ENCODE data around the gene ZIM2. TPM values are rescaled to one million over a fixed set of nuclear protein-coding genes. Genes with fewer than 3 reads are reported as not detected.

Gene ZIM2
- total RNA-seq, 4 donors from 2014 or later = 1.2 TPM; not detected in 3

DNA sequence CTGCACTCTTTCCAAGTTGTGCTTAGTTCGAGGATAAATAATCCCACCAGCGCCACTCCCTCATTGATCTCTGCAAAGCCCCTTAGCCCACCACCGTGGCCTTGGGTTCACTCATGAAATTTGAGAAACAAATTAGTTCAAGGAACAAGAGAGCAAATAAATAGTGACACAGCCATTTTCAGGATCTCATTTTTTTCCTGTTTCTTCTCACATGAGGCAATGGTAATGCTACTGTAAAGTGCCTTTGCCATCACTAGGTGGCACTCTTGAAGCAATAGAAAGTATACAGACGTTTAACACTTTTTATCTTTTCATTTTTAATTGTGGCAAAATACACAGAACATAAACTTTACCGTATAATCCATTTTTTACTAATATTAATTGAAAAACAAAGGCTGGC is 92.1 kb downstream of the ZIM2 start:
- 14% methylated on average over 5 of the region's 5 CpGs for WGBS
- no peak for TF ChIP-seq POLR2A (IDR thresholded peaks at IDR 0.05; ENCODE audit: low read depth)
- TF ChIP-seq CTCF (IDR thresholded peaks at IDR 0.05) = peak; percentile 56 to 70 (median 65)
- no peak for TF ChIP-seq POLR2AphosphoS5 (IDR thresholded peaks at IDR 0.05)
- no peak for TF ChIP-seq EP300 (IDR thresholded peaks at IDR 0.05)
- Histone ChIP-seq H3K27me3 (no peaks in the 10 kb centered on the region), H3K4me3 (no peak overlapping the region), H3K9me3 (no peaks in the 10 kb centered on the region), H3K27ac (replicated peaks in 1 of 4) (no peak overlapping the region), H3K36me3 (no peaks in the 10 kb centered on the region), H3K4me1 (peaks cover 0 to 8% (median 7%) of the 10 kb centered on the region in 4 donors)
- peak; percentile 75 for DNase-seq (ENCODE audit: extremely low spot score)
- intact Hi-C loops (cut with DNase I) = loop anchor here (1.0 to 5.0 kb wide), 2 partner anchors 89 to 351 kb away; no protein-coding TSS in a partner anchor

- TF ChIP-seq POLR2A (IDR thresholded peaks at IDR 0.05; ENCODE audit: low read depth) = no peak
- no peak for TF ChIP-seq CTCF (IDR thresholded peaks at IDR 0.05)
- no peak for TF ChIP-seq POLR2AphosphoS5 (IDR thresholded peaks at IDR 0.05)
- TF ChIP-seq EP300 (IDR thresholded peaks at IDR 0.05) = no peak
- no peaks in the 10 kb centered on the region for H3K9me3 ChIP-seq
- intact Hi-C loops (cut with DNase I) = loop anchor here (5.0 kb wide), 1 partner anchor 91 kb away; no protein-coding TSS in a partner anchor
- 44% methylated on average over 3 of the region's 3 CpGs for WGBS
- DNase-seq (ENCODE audit: extremely low spot score) = peak; percentile 64
- H3K36me3 ChIP-seq = no peaks in the 10 kb centered on the region
- no peaks in the 10 kb centered on the region for H3K27me3 ChIP-seq
- no peak overlapping the region for H3K27ac ChIP-seq (replicated peaks in 1 of 4)
- H3K4me1 ChIP-seq = peaks cover 0 to 8% (median 7%) of the 10 kb centered on the region in 4 donors
- H3K4me3 ChIP-seq = no peak overlapping the region
Observed at GRCh38 chr19:56746367-56746766, 94.2 kb downstream of the ZIM2 start.

- Histone ChIP-seq H3K4me3 (no peak overlapping the region), H3K36me3 (no peaks in the 10 kb centered on the region), H3K27ac (replicated peaks in 1 of 4) (no peak overlapping the region), H3K27me3 (peaks cover 0 to 7% (median 0%) of the 10 kb centered on the region in 4 donors), H3K4me1 (no peaks in the 10 kb centered on the region), H3K9me3 (no peaks in the 10 kb centered on the region)
- intact Hi-C loops (cut with DNase I) = no loop called here
- DNase-seq (ENCODE audit: extremely low spot score) = no peak
- no peak for TF ChIP-seq EP300 (IDR thresholded peaks at IDR 0.05)
- no peak for TF ChIP-seq POLR2A (IDR thresholded peaks at IDR 0.05; ENCODE audit: low read depth)
- no peak for TF ChIP-seq POLR2AphosphoS5 (IDR thresholded peaks at IDR 0.05)
- TF ChIP-seq CTCF (IDR thresholded peaks at IDR 0.05) = no peak
- WGBS = 23% methylated on average over 3 of the region's 3 CpGs
Observed at GRCh38 chr19:56740501-56740900, 100.0 kb downstream of the ZIM2 start.

GRCh38 chr19:56736571-56736970 is 104.0 kb downstream of the ZIM2 start:
- no peak overlapping the region for H3K27ac ChIP-seq (replicated peaks in 1 of 4)
- no peak overlapping the region for H3K4me3 ChIP-seq
- no peaks in the 10 kb centered on the region for H3K9me3 ChIP-seq
- H3K36me3 ChIP-seq = no peaks in the 10 kb centered on the region
- 87% methylated on average over 6 of the region's 6 CpGs for WGBS
- intact Hi-C loops (cut with DNase I) = no loop called here
- peaks cover 0 to 7% (median 0%) of the 10 kb centered on the region in 4 donors for H3K27me3 ChIP-seq
- H3K4me1 ChIP-seq = no peaks in the 10 kb centered on the region
- DNase-seq (ENCODE audit: extremely low spot score) = no peak
- TF ChIP-seq POLR2A (IDR thresholded peaks at IDR 0.05; ENCODE audit: low read depth) (no peak), POLR2AphosphoS5 (IDR thresholded peaks at IDR 0.05) (no peak), CTCF (IDR thresholded peaks at IDR 0.05) (no peak), EP300 (IDR thresholded peaks at IDR 0.05) (no peak)

- intact Hi-C loops (cut with DNase I) = no loop called here
- no peak for DNase-seq (ENCODE audit: extremely low spot score)
- Histone ChIP-seq H3K27me3 (no peaks in the 10 kb centered on the region), H3K9me3 (no peaks in the 10 kb centered on the region), H3K36me3 (no peaks in the 10 kb centered on the region), H3K27ac (replicated peaks in 1 of 4) (no peak overlapping the region), H3K4me3 (no peak overlapping the region), H3K4me1 (no peaks in the 10 kb centered on the region)
- 20% methylated on average over 2 of the region's 2 CpGs for WGBS
- TF ChIP-seq POLR2A (IDR thresholded peaks at IDR 0.05; ENCODE audit: low read depth) = no peak
Observed at GRCh38 chr19:56732976-56733375, 107.5 kb downstream of the ZIM2 start.
